Activated T-helper 9 cell treated with anti-CD3 and anti-CD28 coated beads, Interleukin-2, amount 50 U/mL, for 16 hours (primary cell): Measurements from ENCODE around the gene RHOA.

Experiments used
- DNase-seq: peaks from one replicate; pipeline ENCODE4 v3.0.0-alpha.2; 2020; ENCODE audit warnings: low read depth

RHOA gene

DNA sequence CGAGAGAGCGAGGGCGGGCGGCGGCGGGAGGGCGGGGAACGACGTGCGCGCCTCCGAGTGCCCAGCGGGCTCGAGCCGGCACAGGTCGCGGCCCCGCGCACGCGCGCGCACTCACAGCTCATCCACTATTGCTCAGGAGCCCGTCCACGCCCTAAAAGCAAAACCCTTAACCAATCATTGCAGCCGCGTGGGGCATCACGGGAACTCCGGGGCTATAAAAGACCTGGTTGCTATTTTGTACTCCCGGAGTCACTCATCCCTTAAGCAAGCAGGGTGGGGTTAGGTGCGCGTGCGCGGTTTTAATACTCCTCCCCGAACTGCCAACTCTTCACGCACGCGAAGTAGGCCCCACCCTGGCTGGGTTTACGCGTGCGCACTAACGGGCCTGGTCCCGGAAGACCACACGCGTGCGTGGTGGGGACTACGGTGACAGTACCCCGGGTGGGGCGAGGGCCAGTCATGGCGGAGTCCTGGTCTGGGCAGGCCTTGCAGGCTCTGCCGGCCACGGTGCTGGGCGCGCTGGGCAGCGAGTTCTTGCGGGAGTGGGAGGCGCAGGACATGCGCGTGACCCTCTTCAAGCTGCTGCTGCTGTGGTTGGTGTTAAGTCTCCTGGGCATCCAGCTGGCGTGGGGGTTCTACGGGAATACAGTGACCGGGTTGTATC lies at the start of gene RHOA, which contains the start of gene TCTA:
RHOA (minus strand) TSS at position 9 of the 664 bp plus-strand sequence. CDS start 36,387 bp downstream, outside the sequence.
TCTA (plus strand) TSS at position 456 of the 664 bp plus-strand sequence; CDS start at position 460, 4 bp downstream.
- DNase-seq, result peak; percentile 97

DNA sequence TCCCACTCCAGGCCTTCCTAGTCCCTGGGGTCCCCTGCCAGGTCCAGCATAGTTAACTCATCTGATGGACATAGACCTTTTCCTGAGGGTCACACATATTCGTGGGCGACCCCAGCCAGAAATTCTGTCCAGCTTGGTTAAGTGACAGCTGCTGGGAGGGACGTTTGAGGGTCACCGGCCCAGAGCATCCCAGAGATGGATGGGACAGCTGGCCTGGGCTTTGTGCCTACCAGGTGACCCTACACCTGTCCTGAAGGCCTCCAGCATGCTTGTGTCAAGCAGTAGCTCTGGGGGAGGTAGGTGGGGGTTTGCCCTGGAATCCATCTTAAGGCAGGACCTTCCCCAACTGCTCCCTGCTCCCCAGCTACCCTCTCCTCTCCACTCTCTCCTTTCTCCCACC lies 49.2 kb upstream of the RHOA start:
- DNase-seq, result no peak

DNA sequence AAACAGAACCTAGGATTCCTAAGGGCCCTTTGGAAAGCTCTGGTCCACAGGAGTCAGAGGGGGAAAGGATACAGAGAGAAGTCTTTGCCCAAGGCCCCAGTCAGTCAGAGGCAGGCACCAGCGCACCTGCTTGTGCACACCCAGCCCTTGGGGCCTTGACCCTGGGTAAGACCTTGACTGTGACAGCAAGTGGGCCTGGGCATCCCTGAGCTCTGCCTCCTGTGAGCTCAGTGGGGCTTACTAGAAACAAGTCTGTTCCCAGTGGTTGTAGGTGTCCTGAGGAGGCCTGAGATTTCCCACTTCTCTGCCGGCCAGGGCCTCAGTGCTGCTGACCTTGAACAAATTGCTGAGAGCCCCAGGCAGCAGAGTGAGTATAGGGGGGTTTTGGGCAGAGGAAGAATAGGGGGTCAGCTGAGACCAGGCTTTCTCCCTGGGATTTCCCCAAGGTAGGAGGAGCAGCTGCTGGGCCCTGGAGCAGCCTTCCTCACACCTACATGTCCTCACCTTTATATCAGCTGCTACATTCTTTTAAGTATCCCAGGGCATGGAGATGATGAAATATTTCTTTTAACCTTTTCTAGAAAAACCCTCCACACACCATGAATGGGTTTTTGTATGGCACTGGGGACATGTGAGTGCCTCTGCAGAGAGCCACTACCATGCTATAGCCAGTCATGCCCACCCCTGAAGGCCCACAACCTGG lies 48.6 kb upstream of the RHOA start:
- DNase-seq, result no peak

DNA sequence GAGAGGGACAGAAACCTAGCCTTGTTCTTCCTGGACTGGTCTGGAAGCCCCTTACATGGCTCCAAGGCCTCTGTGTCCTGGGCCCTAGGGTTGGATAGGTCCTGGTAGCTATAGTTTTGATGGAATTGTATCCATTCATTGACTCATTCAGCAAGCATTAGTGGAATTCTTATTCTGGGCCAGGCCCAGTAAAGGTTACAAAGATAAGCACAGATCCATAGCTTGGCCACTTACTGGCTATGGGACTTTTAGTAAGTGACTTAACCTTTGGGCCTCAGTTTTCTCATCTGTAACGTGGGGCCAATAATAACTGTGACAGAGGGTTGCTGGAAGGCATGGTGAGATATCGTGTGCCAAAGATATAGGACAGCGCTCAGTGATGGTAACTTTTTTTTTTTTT lies 44.7 kb upstream of the RHOA start:
- no peak for DNase-seq

DNA sequence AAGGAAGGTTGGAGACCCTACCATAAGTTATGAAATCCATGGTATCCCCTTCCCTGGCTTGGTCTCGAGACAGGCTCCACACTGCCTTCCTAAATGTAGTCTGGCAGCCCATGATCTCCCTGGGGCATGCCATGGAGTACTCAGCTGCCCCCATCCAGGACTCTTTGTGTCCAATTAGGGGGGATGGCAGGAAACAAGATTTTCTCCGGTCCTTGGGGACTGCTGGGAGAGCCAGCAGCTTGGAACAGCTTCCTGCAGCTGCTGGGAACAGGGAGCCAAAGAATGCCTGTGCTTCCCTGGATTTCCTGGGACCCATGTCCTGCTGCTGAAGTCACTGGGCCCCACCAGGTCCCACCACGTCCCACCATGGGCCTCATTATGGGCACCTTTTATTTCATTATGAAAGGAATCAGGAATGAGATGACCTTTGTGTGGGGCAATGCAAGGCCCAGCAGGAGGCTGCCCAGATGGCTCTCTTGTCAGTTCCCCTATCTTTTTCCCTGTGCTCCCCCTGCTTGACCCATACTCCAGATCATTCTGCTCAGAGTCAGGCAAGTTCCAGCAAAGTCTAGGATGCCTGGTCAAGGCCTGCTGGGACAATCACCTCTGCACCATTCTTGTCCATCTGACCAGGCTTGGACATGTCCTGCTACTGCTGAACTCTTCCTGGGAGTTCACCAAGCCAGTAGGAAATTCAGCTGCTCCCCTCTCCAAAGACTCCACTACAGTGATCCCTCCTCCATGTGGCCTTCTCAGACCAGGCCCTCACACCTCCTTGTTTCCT lies 43.3 kb upstream of the RHOA start:
- no peak for DNase-seq

DNA sequence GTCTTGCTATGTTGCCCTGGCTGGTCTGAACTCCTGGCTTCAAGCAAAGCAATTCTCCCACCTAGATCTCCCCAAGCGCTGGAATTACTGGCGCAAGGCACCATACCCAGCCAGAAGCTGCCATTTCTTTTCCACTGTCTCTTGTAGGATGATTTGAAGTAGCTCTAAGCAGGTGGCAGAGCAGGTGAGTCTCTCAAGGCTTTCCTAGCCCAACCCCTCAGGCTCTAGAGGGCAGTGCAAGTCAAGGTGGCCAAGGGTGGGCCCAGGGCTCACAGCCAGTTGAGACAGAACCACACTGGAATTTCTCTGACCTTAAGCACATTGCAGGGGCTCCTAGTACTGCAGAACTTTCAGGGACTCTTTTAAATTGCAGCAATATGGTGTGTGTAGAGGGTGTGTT lies 42.7 kb upstream of the RHOA start:
- no peak for DNase-seq

DNA sequence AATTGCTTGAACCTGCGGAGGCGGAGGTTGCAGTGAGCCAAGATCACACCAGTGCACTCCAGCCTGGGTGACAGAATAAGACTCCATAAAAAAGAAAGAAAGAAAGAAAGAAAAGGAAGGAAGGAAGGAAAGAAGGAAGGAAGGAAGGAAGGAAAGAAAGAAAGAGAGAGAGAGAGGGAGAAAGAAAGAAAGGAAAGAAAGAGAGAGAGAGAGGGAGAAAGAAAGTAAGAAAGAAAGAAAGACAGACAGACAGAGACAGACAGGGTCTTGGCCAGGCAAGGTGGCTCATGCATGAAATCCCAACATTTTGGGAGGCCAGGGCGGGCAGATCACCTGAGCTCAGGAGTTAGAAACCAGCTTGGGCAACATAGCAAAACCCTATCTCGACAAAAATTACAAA lies 41.8 kb upstream of the RHOA start:
- DNase-seq, result no peak

DNA sequence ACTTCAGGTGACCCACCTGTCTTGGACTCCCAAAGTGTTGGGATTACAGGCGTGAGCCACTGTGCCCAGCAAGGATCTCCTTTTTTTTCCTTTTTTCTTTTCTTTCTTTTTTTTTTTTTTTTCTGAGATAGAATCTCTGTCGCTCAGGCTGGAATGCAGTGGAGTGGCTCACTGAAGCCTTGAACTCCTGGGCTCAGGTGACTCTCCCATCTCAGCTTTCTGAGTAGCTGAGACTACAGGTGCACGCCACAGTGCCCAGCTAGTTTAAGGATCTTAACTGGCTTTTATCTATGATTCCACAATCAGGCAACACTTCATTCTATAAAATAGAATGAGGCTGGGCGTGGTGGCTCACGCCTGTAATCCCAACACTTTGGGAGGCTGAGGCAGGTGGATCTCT lies 33.6 kb upstream of the RHOA start:
- no peak for DNase-seq

DNA sequence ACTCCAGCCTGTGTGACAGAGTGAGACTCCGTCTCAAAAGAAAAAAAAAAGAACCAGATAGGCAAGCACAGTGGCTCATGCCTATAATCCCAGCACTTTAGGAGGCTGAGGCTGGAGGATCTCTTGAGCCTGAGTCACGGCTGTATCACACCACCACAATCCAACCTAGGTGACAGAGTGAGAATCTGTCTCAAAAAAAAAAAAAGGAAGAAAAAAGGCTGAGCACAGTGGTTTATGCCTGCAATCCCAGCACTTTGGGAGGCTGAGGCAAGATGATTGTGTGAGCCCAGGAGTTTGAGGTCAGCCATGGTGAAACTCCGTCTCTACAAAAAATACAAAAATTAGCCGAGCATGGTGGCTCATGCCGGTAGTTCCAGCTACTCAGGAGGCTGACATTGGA lies 23.0 kb upstream of the RHOA start:
- DNase-seq, result no peak

DNA sequence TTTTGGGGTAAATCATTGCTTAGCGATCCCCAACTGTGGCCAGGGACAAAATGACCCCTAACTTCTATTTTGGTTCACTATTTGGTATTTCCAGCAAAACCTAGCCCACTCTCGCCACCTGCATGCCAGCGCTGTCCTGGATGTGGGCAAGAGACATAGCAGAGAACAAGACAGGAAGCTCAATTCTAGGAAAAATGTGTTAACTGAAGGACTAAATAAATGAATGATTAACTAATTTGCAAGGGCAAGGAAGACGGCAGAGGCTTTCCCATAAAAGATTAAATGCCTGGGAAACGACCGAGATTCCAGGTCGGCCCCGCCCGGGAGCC lies 16.9 kb upstream of the RHOA start:
- no peak for DNase-seq

DNA sequence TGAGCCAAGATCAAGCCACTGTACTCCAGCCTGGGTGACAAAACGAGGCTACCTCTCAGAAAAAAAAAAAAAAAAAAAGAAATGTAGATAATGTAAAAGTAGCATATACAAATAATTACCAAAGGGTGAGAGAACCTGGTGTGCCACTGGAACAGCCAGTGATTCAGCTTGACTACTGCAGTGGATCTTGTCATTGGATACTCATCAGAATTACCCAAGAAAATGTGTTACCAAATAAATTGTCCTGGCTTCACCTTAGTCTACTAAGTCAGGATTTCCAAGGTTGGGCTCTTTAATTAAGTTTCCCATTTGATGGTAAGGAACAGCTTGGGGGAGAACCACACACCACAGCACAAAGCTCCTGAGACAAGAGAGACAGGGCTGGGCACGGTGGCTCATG lies 15.8 kb upstream of the RHOA start:
- DNase-seq, result no peak

DNA sequence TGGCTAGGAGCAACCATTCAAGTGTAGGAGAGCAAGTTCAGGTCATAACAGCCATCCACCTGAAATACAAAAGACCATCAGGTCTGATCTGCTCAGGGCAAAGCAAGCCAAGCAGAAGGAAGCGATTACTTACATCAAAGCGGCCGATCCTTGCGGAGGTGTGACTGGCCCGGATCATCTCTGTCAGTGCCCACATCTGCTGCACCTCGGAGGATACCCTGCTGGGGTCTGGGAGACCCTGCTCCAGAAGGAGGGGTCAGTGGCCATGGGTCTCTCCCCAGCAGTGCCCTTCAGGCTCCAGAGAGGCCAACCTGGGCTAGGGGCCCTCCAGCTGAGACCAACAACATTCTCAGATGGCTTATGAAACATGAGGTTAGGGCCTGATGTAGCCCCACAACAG lies 13.0 kb upstream of the RHOA start:
- DNase-seq, result no peak

DNA sequence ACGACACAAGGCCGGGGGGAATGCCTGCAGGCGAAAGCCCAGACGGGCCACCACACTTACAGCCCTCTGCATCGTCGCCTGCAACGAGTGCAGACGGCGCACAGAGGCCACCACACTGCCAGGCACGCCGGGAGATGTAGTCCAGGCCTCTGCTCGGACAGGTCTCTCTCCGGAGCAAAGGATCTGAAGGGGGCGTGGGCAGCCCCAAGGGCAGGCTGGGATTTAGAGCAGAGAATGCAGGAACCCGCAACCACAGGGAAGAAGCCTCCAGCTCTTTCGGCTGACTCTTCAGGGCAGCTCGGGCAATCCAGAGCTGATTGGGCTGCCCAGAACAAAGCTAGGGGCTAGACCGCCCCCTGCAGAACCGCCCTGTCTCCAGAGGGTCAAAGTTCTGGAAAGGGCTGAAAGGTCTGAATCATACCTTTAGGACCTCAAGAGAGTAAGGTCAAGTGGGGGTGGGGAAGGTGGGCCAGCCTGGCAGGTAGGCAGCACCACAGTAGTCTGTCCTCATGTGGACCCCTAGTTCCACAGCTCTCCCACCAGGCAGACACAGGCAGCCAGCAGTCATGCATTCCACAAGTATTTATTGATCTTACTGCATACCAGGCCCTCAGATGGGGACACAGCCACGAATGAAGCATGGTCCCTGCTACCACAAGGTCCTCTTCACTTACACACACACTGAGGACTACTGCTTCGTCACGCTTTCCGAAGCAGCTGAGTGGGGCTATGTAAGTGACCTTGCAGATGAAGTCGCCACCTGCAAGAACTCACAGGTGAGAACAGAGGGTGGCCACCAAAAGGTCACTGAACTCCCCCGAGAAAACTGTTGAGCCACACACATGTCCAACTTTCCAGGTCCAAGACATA lies 10.8 kb upstream of the RHOA start, which contains the start of gene AMT:
AMT (minus strand) TSS at position 95 of the 870 bp plus-strand sequence; CDS start at position 72, 23 bp downstream.
- DNase-seq, result no peak

DNA sequence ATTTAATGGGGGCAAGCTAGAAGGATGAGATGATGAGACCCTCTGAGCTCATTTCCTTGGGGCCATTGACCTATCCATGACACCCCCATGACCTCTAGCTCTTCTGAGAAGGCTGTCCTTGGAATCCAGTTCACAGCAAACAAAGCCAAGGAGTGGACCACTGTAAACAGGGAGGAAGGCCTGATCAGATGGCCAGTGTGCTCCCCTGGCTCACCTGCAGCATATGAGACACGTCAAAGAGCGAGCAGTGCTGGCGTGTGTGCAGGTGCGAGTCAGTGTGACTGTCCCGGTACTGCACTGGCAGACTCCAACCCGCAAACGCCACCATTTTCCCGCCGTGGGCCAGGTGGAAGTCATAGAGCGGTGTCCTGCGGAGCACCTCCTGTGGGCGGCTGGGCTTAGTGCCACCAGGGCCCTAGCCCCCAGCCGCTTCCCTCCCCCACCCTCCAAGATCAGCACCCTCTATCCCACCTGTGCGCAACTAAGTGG lies 10.2 kb upstream of the RHOA start:
- DNase-seq, result no peak

DNA sequence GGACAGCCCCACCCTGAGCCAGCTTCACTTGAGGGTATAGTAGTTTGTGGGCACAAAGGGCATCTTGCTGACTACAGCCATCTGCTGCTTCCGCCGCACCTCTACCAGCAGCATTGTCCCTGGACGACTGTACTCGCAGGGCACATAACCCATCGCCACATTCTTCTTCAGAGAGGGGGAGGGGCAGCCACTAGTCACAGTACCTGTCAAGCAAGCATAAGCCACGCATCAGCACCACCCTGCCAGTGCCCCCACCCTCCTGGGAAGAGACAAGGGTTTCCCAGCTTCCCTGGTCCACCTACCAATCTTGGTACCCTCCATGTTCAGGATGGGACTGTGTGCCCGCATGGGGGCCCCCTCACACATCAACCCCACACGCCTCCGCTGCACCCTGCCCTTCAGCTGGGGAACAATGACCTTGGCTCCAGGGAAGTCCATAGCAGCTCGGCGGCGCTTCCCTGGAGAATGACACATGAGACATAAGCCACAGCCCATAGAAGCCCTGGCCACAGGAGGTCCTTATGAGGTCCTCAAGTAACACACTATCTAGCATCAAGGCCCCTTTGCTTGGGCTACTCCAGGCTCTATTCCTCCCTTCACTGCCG lies 5.8 kb upstream of the RHOA start:
- no peak for DNase-seq

DNA sequence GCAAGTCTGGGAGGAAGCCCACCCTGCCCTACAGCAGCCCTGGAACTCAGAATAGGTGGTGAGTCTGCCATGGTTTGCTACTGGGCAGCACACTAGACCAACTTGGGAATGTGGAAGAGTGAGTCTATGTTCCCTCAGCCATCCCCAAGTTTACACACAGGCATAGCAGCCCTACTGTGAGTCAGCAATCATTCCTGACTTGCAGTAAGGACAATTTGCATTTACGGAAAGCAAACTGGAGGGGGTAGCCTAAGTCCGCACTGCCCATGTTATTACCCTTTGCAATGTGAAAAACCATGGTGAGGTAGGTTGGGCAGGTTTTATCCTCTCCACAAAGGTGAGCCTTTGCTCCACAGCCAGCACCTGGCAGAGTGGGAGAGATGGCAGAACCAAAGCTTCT lies 5.1 kb upstream of the RHOA start:
- no peak for DNase-seq

DNA sequence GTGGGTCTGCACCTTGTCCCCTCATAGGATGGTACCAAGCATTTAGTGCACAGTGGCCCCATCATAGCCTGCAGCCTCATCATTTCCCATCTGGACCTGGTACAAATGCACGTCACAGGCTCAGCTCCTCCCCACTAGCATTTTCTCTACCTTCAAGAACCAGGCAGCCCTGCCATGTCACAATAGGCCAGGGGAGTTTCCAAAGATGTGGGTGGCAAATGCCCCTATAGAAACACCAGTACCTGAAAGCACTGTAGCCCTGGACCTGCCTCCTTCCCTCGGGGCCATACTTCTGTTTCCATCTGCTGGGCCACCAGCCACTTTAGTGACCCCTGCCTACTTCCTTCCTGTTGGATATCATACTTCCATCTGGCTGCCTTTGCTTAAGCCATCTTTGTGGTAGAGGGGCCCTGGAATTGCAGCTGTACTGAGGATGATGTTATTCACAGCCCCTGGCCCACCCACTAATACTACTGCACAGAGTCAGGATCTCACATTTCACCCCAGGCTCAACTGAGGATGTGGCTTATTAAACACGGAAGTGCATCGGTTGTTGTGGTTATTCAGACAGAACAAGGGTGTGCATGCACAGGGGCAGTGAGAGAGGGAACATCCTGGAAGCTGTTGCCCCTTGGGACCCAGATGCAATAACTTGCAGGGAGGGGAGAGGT lies 4.3 kb upstream of the RHOA start:
- DNase-seq, result peak; percentile 47

DNA sequence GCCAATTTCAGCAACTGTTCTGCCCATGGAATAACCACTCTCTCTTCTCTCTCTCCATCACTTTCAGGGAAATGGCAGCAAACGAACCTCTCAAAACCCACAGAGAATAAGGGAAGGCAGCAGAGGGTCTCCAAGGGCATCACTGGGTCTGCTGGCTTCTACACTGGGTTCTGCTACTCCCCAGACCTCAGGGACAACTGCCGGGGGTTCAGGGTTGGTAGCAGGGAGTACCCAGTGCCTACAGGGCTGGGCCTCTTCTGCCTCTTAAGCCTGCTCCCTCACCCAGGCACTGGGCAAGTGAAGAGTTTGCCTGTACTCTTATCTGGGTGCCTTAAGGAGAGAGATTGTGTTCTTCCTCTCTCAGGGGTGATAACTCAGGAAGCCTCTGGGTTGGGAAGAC lies 3.0 kb upstream of the RHOA start:
- DNase-seq, result no peak

DNA sequence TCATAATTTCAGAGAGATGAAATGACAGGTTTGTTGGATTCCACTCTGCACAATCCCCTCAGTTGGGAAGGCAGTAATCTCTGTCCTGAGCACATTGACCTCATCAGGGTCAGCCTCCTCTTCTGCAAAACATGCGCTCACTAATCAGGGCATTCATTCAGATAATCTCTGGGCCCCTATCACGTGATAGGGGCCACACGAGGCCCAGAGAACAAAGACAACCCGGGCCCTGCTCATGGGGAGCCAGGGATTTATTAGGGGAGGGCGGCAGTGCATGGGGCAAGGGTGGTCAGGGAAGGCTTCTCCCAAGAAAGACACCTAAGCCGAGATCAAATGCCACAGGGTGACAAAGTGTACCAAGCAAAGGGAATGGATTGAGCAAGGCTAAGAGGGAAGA lies 1.6 kb upstream of the RHOA start:
- DNase-seq, result no peak

DNA sequence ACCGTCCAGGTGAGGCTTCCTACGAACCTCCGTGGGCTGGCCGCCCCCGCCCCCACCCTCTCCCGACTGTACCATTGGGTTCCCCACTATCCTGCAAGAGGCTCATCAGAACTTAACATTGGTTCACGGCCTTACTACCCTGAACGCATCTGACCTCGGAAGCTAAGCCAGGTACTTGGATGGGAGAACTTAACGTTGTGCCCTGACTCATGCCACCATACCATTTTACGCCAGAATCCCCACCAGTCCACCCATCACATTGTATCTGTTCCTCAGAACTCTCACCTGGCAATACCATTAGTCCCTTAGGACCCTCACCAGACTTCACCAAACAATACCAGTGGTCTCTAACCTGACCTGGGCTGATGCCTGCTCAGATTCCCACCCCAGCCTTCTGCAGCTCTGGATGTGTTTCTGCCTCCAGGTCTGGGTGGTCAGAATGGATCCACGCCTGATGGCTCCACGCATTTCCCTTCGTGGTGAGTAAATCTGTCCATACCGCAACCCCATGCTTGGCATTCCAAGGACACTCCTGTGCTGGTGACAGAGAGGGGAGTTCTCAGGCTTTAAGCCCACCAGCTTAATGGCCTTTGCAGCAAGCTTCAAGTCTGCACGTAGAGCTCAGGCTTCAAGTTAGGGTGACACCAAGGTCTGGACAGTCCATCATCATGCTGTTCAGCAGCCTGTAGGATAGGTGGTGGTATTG lies 1.0 kb upstream of the RHOA start:
- DNase-seq, result no peak
